H9 (cell line): ENCODE data around the gene SAP30L. TPM values are rescaled to one million over a fixed set of nuclear protein-coding genes. Genes with fewer than 3 reads are reported as not detected.

Experiments used
- DNase-seq: peaks from one replicate; pipeline ENCODE4 v3.0.0-alpha.2; 2017
- H2AFZ ChIP-seq: one replicate; pipeline ENCODE4 v1.6.1; 2013; ENCODE audit warnings: mild to moderate bottlenecking, low read length, control low read depth, moderate library complexity
- H2AK5ac ChIP-seq: 2 replicates; pipeline ENCODE4 v1.6.1; 2013; ENCODE audit warnings: low read length, control low read depth, mixed read lengths; ENCODE audit not compliant: insufficient read length
- H2BK120ac ChIP-seq: one replicate; pipeline ENCODE4 v1.6.1; 2013; ENCODE audit warnings: low read depth, mild to moderate bottlenecking, low read length, control low read depth, inconsistent platforms; ENCODE audit not compliant: poor library complexity, severe bottlenecking
- H2BK12ac ChIP-seq: 2 replicates; pipeline ENCODE4 v1.6.1; 2013; ENCODE audit warnings: low read length, control low read depth, mixed read lengths, low read depth; ENCODE audit not compliant: insufficient read length
- H2BK15ac ChIP-seq: 2 replicates; pipeline ENCODE4 v1.6.1; 2013; ENCODE audit warnings: low read depth, low read length, control low read depth
- H2BK20ac ChIP-seq: one replicate; pipeline ENCODE4 v1.6.1; 2013; ENCODE audit warnings: low read depth, mild to moderate bottlenecking, low read length, control low read depth, inconsistent platforms; ENCODE audit not compliant: poor library complexity, severe bottlenecking
- H2BK5ac ChIP-seq: 2 replicates; pipeline ENCODE4 v1.6.1; 2013; ENCODE audit warnings: low read length, control low read depth, mixed read lengths; ENCODE audit not compliant: insufficient read length
- H3K14ac ChIP-seq: 2 replicates; pipeline ENCODE4 v1.6.1; 2013; ENCODE audit warnings: low read length, control low read depth; ENCODE audit not compliant: insufficient read depth
- H3K18ac ChIP-seq: 2 replicates; pipeline ENCODE4 v1.6.1; 2013; ENCODE audit warnings: low read depth, mild to moderate bottlenecking, mixed read lengths, low read length, control low read depth; ENCODE audit not compliant: insufficient read length
- H3K23ac ChIP-seq: 2 replicates; pipeline ENCODE4 v1.6.1; 2013; ENCODE audit warnings: low read length, control low read depth, mixed read lengths, low read depth; ENCODE audit not compliant: insufficient read length
- H3K23me2 ChIP-seq: 2 replicates; pipeline ENCODE4 v1.6.1; 2013; ENCODE audit warnings: low read depth, mild to moderate bottlenecking, mixed read lengths, low read length, control low read depth; ENCODE audit not compliant: insufficient read length, poor library complexity, severe bottlenecking
- H3K27ac ChIP-seq: 2 replicates; pipeline ENCODE4 v1.5.1; 2013; ENCODE audit warnings: low read length, control low read depth, mixed read lengths, low read depth; ENCODE audit not compliant: insufficient read length
- H3K27me3 ChIP-seq: 2 replicates; pipeline ENCODE4 v1.6.1; 2013; ENCODE audit warnings: low read length, control low read depth, inconsistent platforms; ENCODE audit not compliant: insufficient read depth
- H3K4ac ChIP-seq: 2 replicates; pipeline ENCODE4 v1.6.1; 2013; ENCODE audit warnings: low read depth, mild to moderate bottlenecking, control low read depth, inconsistent platforms, low read length, moderate library complexity
- H3K4me1 ChIP-seq: 2 replicates; pipeline ENCODE4 v1.6.1; 2013; ENCODE audit warnings: low read length, control low read depth, inconsistent platforms; ENCODE audit not compliant: insufficient read depth
- H3K4me2 ChIP-seq: 2 replicates; pipeline ENCODE4 v1.6.1; 2013; ENCODE audit warnings: low read length, control low read depth, mixed read lengths; ENCODE audit not compliant: insufficient read length, insufficient read depth
- H3K56ac ChIP-seq: 2 replicates; pipeline ENCODE4 v1.6.1; 2013; ENCODE audit warnings: low read depth, mild to moderate bottlenecking, mixed read lengths, low read length, control low read depth; ENCODE audit not compliant: insufficient read length
- H3K79me1 ChIP-seq: 2 replicates; pipeline ENCODE4 v1.6.1; 2013; ENCODE audit warnings: low read depth, mild to moderate bottlenecking, moderate library complexity, low read length, control low read depth, inconsistent platforms; ENCODE audit not compliant: insufficient read depth, poor library complexity, severe bottlenecking
- H3K79me2 ChIP-seq: 2 replicates; pipeline ENCODE4 v1.6.1; 2013; ENCODE audit warnings: low read length, control low read depth, inconsistent platforms; ENCODE audit not compliant: insufficient read depth
- H3K9ac ChIP-seq: 2 replicates; pipeline ENCODE4 v1.6.1; 2013; ENCODE audit warnings: low read length, control low read depth, mixed read lengths; ENCODE audit not compliant: insufficient read length; ENCODE audit errors: extremely low read depth
- H3K9me3 ChIP-seq: one replicate; pipeline ENCODE4 v1.6.1; 2013; ENCODE audit warnings: low read depth, low read length, inconsistent platforms; ENCODE audit not compliant: control insufficient read depth
- H3T11ph ChIP-seq: one replicate; pipeline ENCODE4 v1.6.1; 2013; ENCODE audit warnings: mild to moderate bottlenecking, low read length, control low read depth, inconsistent platforms
- H4K20me1 ChIP-seq: one replicate; pipeline ENCODE4 v1.6.1; 2013; ENCODE audit not compliant: control insufficient read depth, insufficient read length, insufficient read depth
- H4K5ac ChIP-seq: 2 replicates; pipeline ENCODE4 v1.6.1; 2013; ENCODE audit warnings: low read depth, mild to moderate bottlenecking, mixed read lengths, low read length, control low read depth; ENCODE audit not compliant: insufficient read length
- H4K8ac ChIP-seq: replicated peaks from 2 replicates; pipeline ENCODE4 v1.6.1; 2013; ENCODE audit warnings: low read length, control low read depth, mixed read lengths, low read depth; ENCODE audit not compliant: insufficient read length
- H4K91ac ChIP-seq: 2 replicates; pipeline ENCODE4 v1.6.1; 2013; ENCODE audit warnings: low read depth, mild to moderate bottlenecking, moderate library complexity, mixed read lengths, low read length, control low read depth; ENCODE audit not compliant: insufficient read length
- H3K27ac Mint-ChIP-seq, 3 experiments: 2 replicates in 2 of 3; 3 replicates in 1 of 3; pipeline ENCODE4 v1.8.0; 2020 to 2021; ENCODE audit warnings: mixed read lengths in 3 of 3, mild to moderate bottlenecking in 1 of 3, moderate library complexity in 1 of 3
- H3K27me3 Mint-ChIP-seq: 2 replicates; pipeline ENCODE4 v1.8.0; 2021; ENCODE audit warnings: low read depth, mild to moderate bottlenecking, moderate library complexity, mixed read lengths
- H3K36me3 Mint-ChIP-seq, 3 experiments: 2 replicates in 2 of 3; 3 replicates in 1 of 3; pipeline ENCODE4 v1.8.0; 2020 to 2021; ENCODE audit warnings: low read depth in 3 of 3, mixed read lengths in 3 of 3; ENCODE audit not compliant: insufficient read depth in 1 of 3
- H3K4me1 Mint-ChIP-seq, 2 experiments: 2 replicates each; pipeline ENCODE4 v1.8.0; 2020; ENCODE audit warnings: mixed read lengths in 2 of 2
- H3K4me3 Mint-ChIP-seq, 2 experiments: 2 replicates in 1 of 2; 3 replicates in 1 of 2; pipeline ENCODE4 v1.8.0; 2020 to 2021; ENCODE audit warnings: mild to moderate bottlenecking in 2 of 2, mixed read lengths in 2 of 2, moderate library complexity in 1 of 2
- H3K9me3 Mint-ChIP-seq, 2 experiments: 2 replicates in 1 of 2; 3 replicates in 1 of 2; pipeline ENCODE4 v1.8.0; 2020; ENCODE audit warnings: mild to moderate bottlenecking in 2 of 2, mixed read lengths in 2 of 2, moderate library complexity in 1 of 2
- CTCF ChIP-seq: fragments of 200-600 bp; sonication (generic); conservative IDR thresholded peaks from 3 replicates; pipeline ENCODE4 v1.8.0; 2021; ENCODE audit warnings: antibody characterized with exemption, mild to moderate bottlenecking
- WGBS: extraction: QIAGEN DNeasy Blood & Tissue Kit; methylation state at CpG from one replicate; pipeline ENCODE4 v1.1.7; 2013; ENCODE audit warnings: missing lambda C conversion rate, low lambda C conversion rate, mixed read lengths; ENCODE audit not compliant: insufficient read length; ENCODE audit errors: extremely low coverage; 5-methylcytosine and 5-hydroxymethylcytosine counted together
- total RNA-seq: library from RNA; stranded (reverse); gene quantifications from 2 replicates; pipeline ENCODE4 v1.2.1, GENCODE V29; 2021

SAP30L gene
- total RNA-seq, 1 experiment from 2014 or later = 25.0 TPM

- no peaks in the 10 kb centered on the region for H3K9me3 Mint-ChIP-seq
- Histone ChIP-seq H3K23ac (no peak overlapping the region), H3K79me1 (no peaks in the 10 kb centered on the region), H3K56ac (no peak overlapping the region), H4K91ac (no peak overlapping the region), H2BK20ac (no peak overlapping the region), H3K14ac (no peak overlapping the region), H4K5ac (no peak overlapping the region), H3K27me3 (no peaks in the 10 kb centered on the region), H3K9me3 (no peaks in the 10 kb centered on the region), H3K18ac (no peak overlapping the region), H3T11ph (no peak overlapping the region), H2BK15ac (no peak overlapping the region), H2BK120ac (no peak overlapping the region), H3K4me2 (no peak overlapping the region), H2AK5ac (no peak overlapping the region), H4K8ac (no peak overlapping the region), H3K27ac (no peak overlapping the region), H3K9ac (no peak overlapping the region), H3K4me1 (no peaks in the 10 kb centered on the region), H4K20me1 (no peaks in the 10 kb centered on the region), H2AFZ (no peak overlapping the region), H3K23me2 (no peaks in the 10 kb centered on the region), H3K79me2 (no peaks in the 10 kb centered on the region), H3K4ac (no peak overlapping the region), H2BK12ac (no peak overlapping the region), H2BK5ac (no peak overlapping the region)
- TF ChIP-seq CTCF = no peak
- H3K4me3 Mint-ChIP-seq = no peak overlapping the region
- no peak for DNase-seq
- WGBS = no CpG with 5 or more reads among the region's 8 CpGs
- H3K4me1 Mint-ChIP-seq = peaks cover 11 to 17% of the 10 kb centered on the region in 2 experiments
- H3K27ac Mint-ChIP-seq = no peak overlapping the region; a peak in 1 of 7 replicates
- no peaks in the 10 kb centered on the region for H3K27me3 Mint-ChIP-seq
- H3K36me3 Mint-ChIP-seq = no peaks in the 10 kb centered on the region; a peak in 1 of 7 replicates
These were observed 39.6 kb upstream of the SAP30L start for GRCh38 chr5:154406231-154406630.
